T1000 (cell line): ENCODE data around the gene FAM170B.

Experiments used
- DNase-seq: peaks from one replicate; lab custom pipeline; 2025; ENCODE audit warnings: mixed read lengths; lab: John Stamatoyannopoulos, UW

The FAM170B gene

GRCh38 chr10:49120911-49121310, 12.9 kb downstream of the FAM170B start:
- no peak for DNase-seq

GRCh38 chr10:49119746-49120145, 14.1 kb downstream of the FAM170B start:
- no peak for DNase-seq

GRCh38 chr10:49118430-49119074, 15.3 kb downstream of the FAM170B start:
- no peak for DNase-seq

GRCh38 chr10:49117376-49118070, 16.3 kb downstream of the FAM170B start:
- no peak for DNase-seq

GRCh38 chr10:49116509-49117375, 17.1 kb downstream of the FAM170B start:
- DNase-seq, result no peak

- DNase-seq, result no peak
These were observed 17.9 kb downstream of the FAM170B start for GRCh38 chr10:49115796-49116508.

GRCh38 chr10:49115015-49115795, 18.6 kb downstream of the FAM170B start, which contains the start of gene VSTM4:
VSTM4 (minus strand) TSS chr10:49115522; CDS start chr10:49115485, 37 bp downstream.
- no peak for DNase-seq

GRCh38 chr10:49114718-49115014, 19.2 kb downstream of the FAM170B start:
- DNase-seq, result no peak

- no peak for DNase-seq
These were observed 20.1 kb downstream of the FAM170B start for GRCh38 chr10:49113741-49114141.

GRCh38 chr10:49112851-49113250, 21.0 kb downstream of the FAM170B start:
- DNase-seq, result no peak

- no peak for DNase-seq
These were observed 21.7 kb downstream of the FAM170B start for GRCh38 chr10:49112098-49112497.

- DNase-seq, result no peak
These were observed 22.5 kb downstream of the FAM170B start for GRCh38 chr10:49111320-49111698.

GRCh38 chr10:49110684-49111319, 23.0 kb downstream of the FAM170B start:
- no peak for DNase-seq

- no peak for DNase-seq
These were observed 24.0 kb downstream of the FAM170B start for GRCh38 chr10:49109669-49110340.

GRCh38 chr10:49108656-49109055, 25.2 kb downstream of the FAM170B start:
- no peak for DNase-seq

- no peak for DNase-seq
These were observed 25.9 kb downstream of the FAM170B start for GRCh38 chr10:49107887-49108267.

- no peak for DNase-seq
These were observed 26.5 kb downstream of the FAM170B start for GRCh38 chr10:49107111-49107886.

GRCh38 chr10:49106451-49106850, 27.4 kb downstream of the FAM170B start:
- DNase-seq, result no peak

- DNase-seq, result no peak
These were observed 28.7 kb downstream of the FAM170B start for GRCh38 chr10:49105076-49105475.

- no peak for DNase-seq
These were observed 29.5 kb downstream of the FAM170B start for GRCh38 chr10:49104323-49104722.
